HL-60 (cell line): ENCODE measurements around the gene RAB42.

Source experiments
- GABPA ChIP-seq: IDR thresholded peaks from 2 replicates; pipeline ENCODE4 v1.6.1; 2012; ENCODE audit warnings: low read depth
- POLR2AphosphoS5 ChIP-seq: IDR thresholded peaks from 2 replicates; pipeline ENCODE4 v1.6.1; 2012; ENCODE audit warnings: low read depth
- SPI1 ChIP-seq: IDR thresholded peaks from 2 replicates; pipeline ENCODE4 v1.6.1; 2012; ENCODE audit warnings: low read depth, mild to moderate bottlenecking, borderline replicate concordance
- TF ChIP-seq, protein P1 (sequence below): IDR thresholded peaks from one replicate; pipeline ENCODE4 v1.5.1; 2011; ENCODE audit warnings: low read length, control low read depth, inconsistent platforms; ENCODE audit not compliant: insufficient read depth
- TF ChIP-seq, protein P2 (sequence below): IDR thresholded peaks from 2 replicates; pipeline ENCODE4 v1.6.1; 2012; ENCODE audit warnings: low read depth; ENCODE audit not compliant: insufficient replicate concordance

DNA sequence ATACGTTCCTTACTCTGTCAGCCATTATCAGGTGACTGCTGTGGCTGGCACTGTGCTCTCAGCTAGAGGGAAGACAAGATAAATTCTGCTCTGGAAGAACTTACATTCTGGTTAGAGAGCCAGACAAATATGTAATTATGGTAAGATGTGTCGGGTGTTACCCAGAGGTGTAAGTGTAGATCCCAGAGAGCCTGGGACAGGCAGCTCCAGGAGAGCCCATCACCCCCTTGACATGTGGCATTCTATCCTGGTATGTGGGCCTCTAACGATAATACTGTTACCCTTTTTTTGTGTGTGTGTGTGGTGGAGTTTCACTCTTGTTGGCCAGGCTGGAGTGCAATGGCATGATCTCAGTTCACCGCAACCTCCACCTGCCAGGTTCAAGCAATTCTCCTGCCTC, 20.2 kb upstream of the RAB42 start:
- TF ChIP-seq, protein P1, sequence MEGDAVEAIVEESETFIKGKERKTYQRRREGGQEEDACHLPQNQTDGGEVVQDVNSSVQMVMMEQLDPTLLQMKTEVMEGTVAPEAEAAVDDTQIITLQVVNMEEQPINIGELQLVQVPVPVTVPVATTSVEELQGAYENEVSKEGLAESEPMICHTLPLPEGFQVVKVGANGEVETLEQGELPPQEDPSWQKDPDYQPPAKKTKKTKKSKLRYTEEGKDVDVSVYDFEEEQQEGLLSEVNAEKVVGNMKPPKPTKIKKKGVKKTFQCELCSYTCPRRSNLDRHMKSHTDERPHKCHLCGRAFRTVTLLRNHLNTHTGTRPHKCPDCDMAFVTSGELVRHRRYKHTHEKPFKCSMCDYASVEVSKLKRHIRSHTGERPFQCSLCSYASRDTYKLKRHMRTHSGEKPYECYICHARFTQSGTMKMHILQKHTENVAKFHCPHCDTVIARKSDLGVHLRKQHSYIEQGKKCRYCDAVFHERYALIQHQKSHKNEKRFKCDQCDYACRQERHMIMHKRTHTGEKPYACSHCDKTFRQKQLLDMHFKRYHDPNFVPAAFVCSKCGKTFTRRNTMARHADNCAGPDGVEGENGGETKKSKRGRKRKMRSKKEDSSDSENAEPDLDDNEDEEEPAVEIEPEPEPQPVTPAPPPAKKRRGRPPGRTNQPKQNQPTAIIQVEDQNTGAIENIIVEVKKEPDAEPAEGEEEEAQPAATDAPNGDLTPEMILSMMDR = no peak
- TF ChIP-seq, protein P2, sequence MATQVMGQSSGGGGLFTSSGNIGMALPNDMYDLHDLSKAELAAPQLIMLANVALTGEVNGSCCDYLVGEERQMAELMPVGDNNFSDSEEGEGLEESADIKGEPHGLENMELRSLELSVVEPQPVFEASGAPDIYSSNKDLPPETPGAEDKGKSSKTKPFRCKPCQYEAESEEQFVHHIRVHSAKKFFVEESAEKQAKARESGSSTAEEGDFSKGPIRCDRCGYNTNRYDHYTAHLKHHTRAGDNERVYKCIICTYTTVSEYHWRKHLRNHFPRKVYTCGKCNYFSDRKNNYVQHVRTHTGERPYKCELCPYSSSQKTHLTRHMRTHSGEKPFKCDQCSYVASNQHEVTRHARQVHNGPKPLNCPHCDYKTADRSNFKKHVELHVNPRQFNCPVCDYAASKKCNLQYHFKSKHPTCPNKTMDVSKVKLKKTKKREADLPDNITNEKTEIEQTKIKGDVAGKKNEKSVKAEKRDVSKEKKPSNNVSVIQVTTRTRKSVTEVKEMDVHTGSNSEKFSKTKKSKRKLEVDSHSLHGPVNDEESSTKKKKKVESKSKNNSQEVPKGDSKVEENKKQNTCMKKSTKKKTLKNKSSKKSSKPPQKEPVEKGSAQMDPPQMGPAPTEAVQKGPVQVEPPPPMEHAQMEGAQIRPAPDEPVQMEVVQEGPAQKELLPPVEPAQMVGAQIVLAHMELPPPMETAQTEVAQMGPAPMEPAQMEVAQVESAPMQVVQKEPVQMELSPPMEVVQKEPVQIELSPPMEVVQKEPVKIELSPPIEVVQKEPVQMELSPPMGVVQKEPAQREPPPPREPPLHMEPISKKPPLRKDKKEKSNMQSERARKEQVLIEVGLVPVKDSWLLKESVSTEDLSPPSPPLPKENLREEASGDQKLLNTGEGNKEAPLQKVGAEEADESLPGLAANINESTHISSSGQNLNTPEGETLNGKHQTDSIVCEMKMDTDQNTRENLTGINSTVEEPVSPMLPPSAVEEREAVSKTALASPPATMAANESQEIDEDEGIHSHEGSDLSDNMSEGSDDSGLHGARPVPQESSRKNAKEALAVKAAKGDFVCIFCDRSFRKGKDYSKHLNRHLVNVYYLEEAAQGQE = no peak
- TF ChIP-seq SPI1 (no peak), POLR2AphosphoS5 (no peak), GABPA (no peak)
